NCI-H2227 (cell line): ENCODE results near the gene ING5.

Source experiments
- DNase-seq: peaks from one replicate; lab custom pipeline; 2025; ENCODE audit not compliant: unreplicated experiment; lab: John Stamatoyannopoulos, UW

The ING5 gene

GRCh38 chr2:241774419-241775222, 72.8 kb downstream of the ING5 start:
- DNase-seq = no peak

DNA sequence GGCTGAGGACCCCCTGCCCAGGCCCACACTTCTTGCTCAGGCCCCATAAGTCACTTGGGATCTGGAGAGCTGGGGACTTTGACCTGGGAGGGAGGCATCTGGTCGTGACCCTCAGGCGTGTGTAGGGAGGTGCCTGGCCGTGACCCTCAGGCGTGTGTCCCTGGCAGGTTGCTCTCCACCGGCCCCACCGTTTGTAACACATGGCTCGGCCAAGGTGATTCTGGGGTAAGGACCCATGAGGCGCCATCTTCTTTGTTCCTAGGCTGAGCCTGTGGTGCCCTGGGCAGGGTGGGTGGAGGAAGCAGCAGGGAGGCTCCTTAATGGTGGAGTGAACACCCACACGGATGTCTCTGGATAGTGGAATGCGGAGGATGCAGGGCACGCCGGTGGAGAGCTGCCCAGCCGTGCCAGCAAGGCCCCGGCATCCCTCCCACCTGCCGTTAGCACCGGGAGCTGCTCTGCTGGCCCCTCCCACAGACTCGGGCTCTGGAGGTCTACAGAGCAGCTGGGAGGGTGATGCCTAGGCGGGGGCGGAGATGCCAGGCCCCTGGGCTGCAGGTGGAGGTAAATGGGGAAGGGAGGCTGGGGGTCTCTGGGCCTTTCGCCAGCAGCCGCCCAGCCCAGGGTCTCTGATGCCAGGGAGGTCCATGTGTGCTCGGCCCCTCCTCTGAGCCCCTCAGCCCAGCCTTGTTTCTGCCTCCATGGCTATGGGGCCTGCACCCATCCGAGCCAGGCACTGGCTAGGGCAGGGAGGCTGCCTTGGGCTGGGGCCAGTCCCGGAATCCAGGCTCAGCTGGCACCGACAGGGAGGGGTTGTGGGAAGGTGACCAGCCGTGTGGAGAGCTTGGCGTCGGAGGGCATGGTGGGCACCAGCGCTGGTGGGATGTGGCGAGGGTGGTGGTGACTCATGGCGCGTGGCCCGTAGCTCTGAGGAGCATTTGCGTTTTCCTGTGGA, 73.7 kb downstream of the ING5 start:
- no peak for DNase-seq

DNA sequence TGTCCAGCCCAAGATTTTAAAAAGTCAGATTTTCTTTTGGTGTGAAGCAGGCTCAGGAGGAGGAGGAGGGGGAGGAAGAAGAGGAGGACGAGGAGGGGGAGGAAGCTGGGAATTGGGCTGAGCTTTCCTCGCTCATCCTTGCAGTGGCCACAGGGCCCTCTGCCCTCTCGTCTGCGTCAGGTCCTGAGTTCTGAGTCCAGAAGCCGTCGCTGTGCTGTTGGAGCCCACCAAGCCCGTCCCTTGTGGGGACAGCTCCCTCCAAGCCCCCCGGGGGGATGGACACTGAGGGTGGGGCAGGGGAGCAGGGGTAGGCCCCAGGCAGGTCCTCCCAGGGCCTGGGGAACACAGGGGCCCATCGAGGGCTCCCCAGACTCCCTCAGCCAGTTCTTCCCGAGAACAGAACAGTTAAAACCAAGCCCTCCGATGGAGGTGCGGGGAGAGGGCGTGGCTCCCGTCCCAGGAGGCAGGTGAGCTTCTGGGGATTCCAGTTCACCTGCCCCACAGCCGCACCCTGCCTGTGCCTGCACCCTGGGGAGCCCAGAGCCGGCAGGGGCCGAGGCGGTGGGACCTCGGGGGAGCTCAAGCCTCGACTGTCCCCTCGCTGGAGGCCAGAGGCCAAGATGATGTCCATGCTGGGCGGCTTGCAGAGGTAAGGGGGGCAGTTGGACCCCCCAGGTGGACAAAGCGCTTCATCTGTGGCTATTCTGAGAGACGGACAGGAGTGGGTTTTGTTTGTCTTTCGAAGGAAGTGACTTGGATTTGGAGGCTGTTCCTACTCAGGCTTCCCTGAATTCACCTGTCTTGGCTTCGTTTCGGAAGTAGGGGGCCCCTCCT, 74.7 kb downstream of the ING5 start, which contains the start of gene GAL3ST2:
TSS of gene GAL3ST2 (plus strand) at position 487 of the 834 bp plus-strand sequence. CDS start at position 621, 134 bp downstream.
- no peak for DNase-seq

DNA sequence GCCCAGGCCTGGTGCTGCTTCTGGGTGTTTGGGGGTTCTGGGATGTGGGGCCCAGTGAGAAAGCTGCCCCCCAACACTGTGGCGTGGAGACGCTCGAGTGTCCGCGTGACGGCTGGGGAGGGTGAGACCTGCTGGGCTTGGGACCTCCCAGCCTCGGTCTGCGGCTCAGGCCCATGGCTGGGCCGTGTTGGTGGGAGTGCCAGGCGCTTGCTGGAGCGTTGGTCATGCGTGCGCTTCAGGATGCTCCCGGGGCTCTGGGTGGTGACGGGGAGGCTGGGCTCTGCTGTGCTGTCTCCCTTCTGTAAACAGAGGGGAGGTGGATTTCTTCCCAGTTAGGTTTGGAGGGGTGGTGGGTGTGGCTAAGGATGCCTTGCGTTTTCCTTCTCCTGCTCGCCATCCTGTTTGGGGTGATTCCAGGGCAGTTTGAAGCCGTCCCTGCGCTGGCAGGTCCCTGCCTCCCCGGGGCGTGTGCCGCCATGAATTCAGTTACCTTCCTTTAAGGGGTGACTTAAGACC, 75.4 kb downstream of the ING5 start:
- DNase-seq = no peak

GRCh38 chr2:241777686-241778627, 76.1 kb downstream of the ING5 start:
- no peak for DNase-seq
